ENCODE measurements around the gene WWOX. TPM values are rescaled to one million over a fixed set of nuclear protein-coding genes. Genes with fewer than 3 reads are reported as not detected.

Gene WWOX
- polyA plus RNA-seq, 1 donor from 2014 or later, result 25.6 TPM

GRCh38 chr16:78836802-78837491 is 737.5 kb downstream of the WWOX start:
- Histone ChIP-seq H3K36me3 (ENCODE audit: insufficient read depth, low read length) (no peaks in the 10 kb centered on the region), H2AFZ (ENCODE audit: low read depth, low read length) (no peak overlapping the region), H3K27me3 (ENCODE audit: insufficient read depth, low read depth, low read length) (no peaks in the 10 kb centered on the region), H4K20me1 (ENCODE audit: insufficient read depth) (no peaks in the 10 kb centered on the region), H3K4me3 (ENCODE audit: low read length) (no peak overlapping the region), H3F3A (ENCODE audit: insufficient read depth, low read length, poor library complexity, severe bottlenecking) (no peaks in the 10 kb centered on the region), H3K27ac (ENCODE audit: low read length) (no peak overlapping the region), H3K9me3 (ENCODE audit: low read length) (no peaks in the 10 kb centered on the region), H3K79me2 (replicated peaks; ENCODE audit: insufficient read depth, low read length) (no peaks in the 10 kb centered on the region), H3K9me2 (ENCODE audit: insufficient read depth, low read length) (no peaks in the 10 kb centered on the region), H3K4me2 (ENCODE audit: low read length) (no peak overlapping the region), H3K9ac (ENCODE audit: low read length) (no peak overlapping the region)
- TF ChIP-seq RAD21 (conservative IDR thresholded peaks at IDR 0.05), result no peak
- TF ChIP-seq POLR2AphosphoS5 (IDR thresholded peaks at IDR 0.05), result no peak
- no peak for TF ChIP-seq REST (IDR thresholded peaks at IDR 0.05; ENCODE audit: borderline replicate concordance)
- no peak for TF ChIP-seq SMC3 (conservative IDR thresholded peaks at IDR 0.05; ENCODE audit: poor library complexity)
- no peak for TF ChIP-seq CTCF (IDR thresholded peaks at IDR 0.05; ENCODE audit: poor library complexity, severe bottlenecking)
- TF ChIP-seq TAF1 (IDR thresholded peaks at IDR 0.05; ENCODE audit: low read depth), result no peak
- no peak for TF ChIP-seq MXI1 (conservative IDR thresholded peaks at IDR 0.05; ENCODE audit: poor library complexity, severe bottlenecking)
- TF ChIP-seq EZH2 (IDR thresholded peaks at IDR 0.05; ENCODE audit: borderline replicate concordance, insufficient read depth, low read length, poor library complexity, severe bottlenecking), result no peak
- TF ChIP-seq EP300 (conservative IDR thresholded peaks at IDR 0.05; ENCODE audit: poor library complexity, severe bottlenecking), result no peak

GRCh38 chr16:78837706-78838105 is 738.3 kb downstream of the WWOX start:
- Histone ChIP-seq H2AFZ (ENCODE audit: low read depth, low read length) (no peak overlapping the region), H3K9me2 (ENCODE audit: insufficient read depth, low read length) (no peaks in the 10 kb centered on the region), H3K9me3 (ENCODE audit: low read length) (no peaks in the 10 kb centered on the region), H3F3A (ENCODE audit: insufficient read depth, low read length, poor library complexity, severe bottlenecking) (no peaks in the 10 kb centered on the region), H3K27me3 (ENCODE audit: insufficient read depth, low read depth, low read length) (no peaks in the 10 kb centered on the region), H3K9ac (ENCODE audit: low read length) (no peak overlapping the region), H3K36me3 (ENCODE audit: insufficient read depth, low read length) (no peaks in the 10 kb centered on the region), H3K79me2 (replicated peaks; ENCODE audit: insufficient read depth, low read length) (no peaks in the 10 kb centered on the region), H3K4me2 (ENCODE audit: low read length) (no peak overlapping the region), H4K20me1 (ENCODE audit: insufficient read depth) (no peaks in the 10 kb centered on the region), H3K4me3 (ENCODE audit: low read length) (no peak overlapping the region), H3K27ac (ENCODE audit: low read length) (no peak overlapping the region)
- TF ChIP-seq POLR2AphosphoS5 (IDR thresholded peaks at IDR 0.05) (no peak), RAD21 (conservative IDR thresholded peaks at IDR 0.05) (no peak), EP300 (conservative IDR thresholded peaks at IDR 0.05; ENCODE audit: poor library complexity, severe bottlenecking) (no peak), SMC3 (conservative IDR thresholded peaks at IDR 0.05; ENCODE audit: poor library complexity) (no peak), REST (IDR thresholded peaks at IDR 0.05; ENCODE audit: borderline replicate concordance) (no peak), MXI1 (conservative IDR thresholded peaks at IDR 0.05; ENCODE audit: poor library complexity, severe bottlenecking) (no peak), CTCF (IDR thresholded peaks at IDR 0.05; ENCODE audit: poor library complexity, severe bottlenecking) (no peak), EZH2 (IDR thresholded peaks at IDR 0.05; ENCODE audit: borderline replicate concordance, insufficient read depth, low read length, poor library complexity, severe bottlenecking) (no peak), TAF1 (IDR thresholded peaks at IDR 0.05; ENCODE audit: low read depth) (no peak)

Data from neural cell (in vitro differentiated cells).